ENCODE results near the gene MORC3. TPM values are rescaled to one million over a fixed set of nuclear protein-coding genes. Genes with fewer than 3 reads are reported as not detected.

Gene MORC3
- total and polyA plus RNA-seq, 10 donors = 14.8 to 57.6 (median 51.0) TPM

DNA sequence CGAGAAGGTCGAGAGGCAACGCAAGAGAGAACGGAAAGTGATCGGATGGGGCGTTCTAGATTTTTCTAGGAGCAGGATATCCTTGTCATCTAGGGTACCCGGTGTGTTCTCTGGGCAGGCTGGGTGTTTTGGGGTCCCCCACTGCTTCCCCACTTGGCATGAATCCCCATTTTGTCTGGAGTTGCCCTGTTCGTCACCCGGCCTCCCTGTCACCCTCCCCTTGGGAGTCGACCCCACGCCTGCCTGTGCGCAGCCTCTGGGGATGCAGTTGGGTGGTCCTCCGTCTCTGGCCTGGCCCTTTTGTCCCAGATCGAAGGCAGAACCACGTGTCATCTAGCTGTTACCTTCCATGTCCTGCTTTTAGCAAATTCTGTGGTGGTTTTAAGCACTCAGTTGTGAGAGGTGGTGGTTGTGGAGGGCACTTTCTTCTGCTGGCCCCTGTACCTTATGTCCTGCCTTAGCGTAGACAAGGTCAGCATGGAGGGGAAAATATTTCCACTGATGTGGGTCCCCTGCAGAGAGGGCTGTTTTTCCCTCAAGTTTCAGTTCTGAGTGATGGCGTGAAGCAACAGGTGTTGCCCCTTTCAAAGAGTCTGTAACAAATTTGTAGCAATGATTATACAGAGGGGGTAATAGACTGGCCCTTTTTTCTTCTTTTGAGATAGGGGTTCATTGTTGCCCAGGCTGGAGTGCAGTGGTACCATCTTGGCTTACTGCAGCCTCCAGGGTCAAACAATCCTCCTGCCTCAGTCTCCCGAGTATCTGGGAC is 100.8 kb downstream of the MORC3 start:
- no peak for TF ChIP-seq POLR2A (IDR thresholded peaks at IDR 0.05)
- TF ChIP-seq, protein P1, sequence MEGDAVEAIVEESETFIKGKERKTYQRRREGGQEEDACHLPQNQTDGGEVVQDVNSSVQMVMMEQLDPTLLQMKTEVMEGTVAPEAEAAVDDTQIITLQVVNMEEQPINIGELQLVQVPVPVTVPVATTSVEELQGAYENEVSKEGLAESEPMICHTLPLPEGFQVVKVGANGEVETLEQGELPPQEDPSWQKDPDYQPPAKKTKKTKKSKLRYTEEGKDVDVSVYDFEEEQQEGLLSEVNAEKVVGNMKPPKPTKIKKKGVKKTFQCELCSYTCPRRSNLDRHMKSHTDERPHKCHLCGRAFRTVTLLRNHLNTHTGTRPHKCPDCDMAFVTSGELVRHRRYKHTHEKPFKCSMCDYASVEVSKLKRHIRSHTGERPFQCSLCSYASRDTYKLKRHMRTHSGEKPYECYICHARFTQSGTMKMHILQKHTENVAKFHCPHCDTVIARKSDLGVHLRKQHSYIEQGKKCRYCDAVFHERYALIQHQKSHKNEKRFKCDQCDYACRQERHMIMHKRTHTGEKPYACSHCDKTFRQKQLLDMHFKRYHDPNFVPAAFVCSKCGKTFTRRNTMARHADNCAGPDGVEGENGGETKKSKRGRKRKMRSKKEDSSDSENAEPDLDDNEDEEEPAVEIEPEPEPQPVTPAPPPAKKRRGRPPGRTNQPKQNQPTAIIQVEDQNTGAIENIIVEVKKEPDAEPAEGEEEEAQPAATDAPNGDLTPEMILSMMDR (IDR thresholded peaks at IDR 0.05 in 8 of 11, conservative IDR thresholded peaks at IDR 0.05 in 3 of 11) = no peak
- no peak for TF ChIP-seq POLR2AphosphoS5 (IDR thresholded peaks at IDR 0.05)
- no peak overlapping the region for H3K4me3 ChIP-seq
- no peak overlapping the region for H3K27ac ChIP-seq
- WGBS, 5 donors = 93 to 95% (median 95%) methylated on average over 18 of the region's 18 CpGs
- H3K27me3 ChIP-seq (replicated peaks in 1 of 7) = no peaks in the 10 kb centered on the region
- intact Hi-C loops (cut with DNase I; ENCODE audit: low total_unique reads) = no loop called here
- H3K4me1 ChIP-seq = peaks cover 0 to 9% (median 3%) of the 10 kb centered on the region in 6 donors
- no peaks in the 10 kb centered on the region for H3K9me3 ChIP-seq
- DNase-seq = no peak
- peaks cover 0 to 27% (median 1%) of the 10 kb centered on the region in 6 donors for H3K36me3 ChIP-seq

DNA sequence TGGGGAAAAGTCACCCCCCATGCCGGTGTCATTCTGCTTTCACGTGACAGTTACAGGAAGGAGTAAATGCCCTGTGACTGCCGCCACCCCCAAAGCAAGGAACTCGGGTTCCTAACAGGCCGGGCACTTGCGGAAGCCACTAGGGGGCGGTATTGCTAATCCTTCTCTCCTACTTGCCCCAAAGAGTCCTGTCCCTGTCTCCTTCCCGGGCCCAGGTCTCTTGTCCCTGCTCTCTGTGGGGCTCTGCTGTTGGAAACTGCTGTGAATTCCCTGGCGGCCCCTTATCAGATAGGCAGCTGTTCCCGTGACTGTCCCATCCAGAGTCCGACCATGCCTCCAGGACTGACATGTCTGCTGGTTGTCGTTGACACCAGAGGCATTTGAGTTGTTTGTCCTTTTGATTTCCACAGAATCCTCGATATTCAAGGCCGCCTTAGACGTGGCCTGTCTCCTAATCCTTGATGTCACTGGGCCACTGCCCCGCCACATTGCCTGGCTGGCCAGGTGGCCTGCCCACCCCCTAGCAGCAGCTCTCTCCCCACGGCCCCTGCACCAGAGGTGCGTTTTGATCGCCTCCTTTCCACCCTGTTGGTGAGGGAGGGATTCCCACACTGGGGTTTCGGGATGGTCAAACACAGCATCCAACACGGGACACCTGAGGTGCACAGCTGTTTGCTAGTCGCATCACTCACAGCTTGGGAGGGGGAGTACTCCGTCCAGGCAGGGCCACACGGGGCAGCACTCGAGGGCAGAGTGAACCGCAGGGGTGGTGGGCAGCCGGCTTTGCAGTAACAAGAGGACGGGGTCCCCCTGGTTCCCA is 102.5 kb downstream of the MORC3 start:
- Histone ChIP-seq H3K4me3 (no peak overlapping the region), H3K4me1 (peaks cover 0 to 9% (median 3%) of the 10 kb centered on the region in 6 donors), H3K36me3 (peaks cover 0 to 9% (median 0%) of the 10 kb centered on the region in 6 donors), H3K27me3 (replicated peaks in 1 of 7) (no peaks in the 10 kb centered on the region), H3K27ac (no peak overlapping the region), H3K9me3 (no peaks in the 10 kb centered on the region)
- no peak for DNase-seq
- TF ChIP-seq POLR2AphosphoS5 (IDR thresholded peaks at IDR 0.05) (no peak), POLR2A (IDR thresholded peaks at IDR 0.05) (no peak)
- TF ChIP-seq, protein P1 (IDR thresholded peaks at IDR 0.05 in 8 of 11, conservative IDR thresholded peaks at IDR 0.05 in 3 of 11) = peak in 8 of 11 experiments; percentile 25 to 66 (median 49)
- intact Hi-C loops (cut with DNase I; ENCODE audit: low total_unique reads) = no loop called here
- 67 to 72% (median 69%) methylated on average over 27 to 28 of the region's 28 CpGs for WGBS, 5 donors

DNA sequence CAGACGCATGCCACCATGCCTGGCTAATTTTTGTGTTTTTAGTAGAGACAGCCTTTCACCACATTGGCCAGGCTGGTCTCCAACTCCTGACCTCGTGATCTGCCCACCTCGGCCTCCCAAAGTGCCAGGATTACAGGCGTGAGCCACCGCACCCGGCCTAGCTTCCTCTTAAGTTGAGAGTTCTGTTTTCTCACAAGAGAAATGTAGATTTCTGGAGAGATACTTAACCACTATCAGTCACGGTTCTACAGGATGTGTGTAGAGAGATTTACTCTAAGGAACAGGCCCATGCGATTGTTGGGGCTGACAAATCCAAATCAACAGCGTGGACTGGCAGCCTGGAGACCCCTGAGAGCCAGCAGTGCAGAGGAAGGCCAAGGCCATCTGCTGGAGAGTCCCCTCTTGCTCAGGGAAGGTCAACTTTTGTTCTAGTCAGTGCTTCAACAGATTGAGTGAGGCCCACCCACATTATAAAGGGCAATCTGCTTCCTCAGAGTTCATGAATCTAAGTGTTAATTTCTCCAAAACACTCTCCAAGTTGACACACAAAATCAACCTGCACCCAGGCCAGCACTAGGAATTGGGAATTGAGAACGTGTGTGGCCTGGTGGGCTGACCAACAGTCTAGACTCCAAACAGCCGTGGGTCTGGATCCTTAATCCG is 103.9 kb downstream of the MORC3 start:
- 62 to 75% (median 68%) methylated on average over 12 of the region's 12 CpGs for WGBS, 5 donors
- Histone ChIP-seq H3K9me3 (no peaks in the 10 kb centered on the region), H3K27ac (no peak overlapping the region), H3K27me3 (replicated peaks in 1 of 7) (no peaks in the 10 kb centered on the region), H3K36me3 (no peaks in the 10 kb centered on the region), H3K4me3 (no peak overlapping the region), H3K4me1 (peaks cover 0 to 13% (median 7%) of the 10 kb centered on the region in 6 donors)
- intact Hi-C loops (cut with DNase I; ENCODE audit: low total_unique reads) = no loop called here
- TF ChIP-seq POLR2A (IDR thresholded peaks at IDR 0.05) (no peak), POLR2AphosphoS5 (IDR thresholded peaks at IDR 0.05) (no peak)
- TF ChIP-seq, protein P1 (IDR thresholded peaks at IDR 0.05 in 8 of 11, conservative IDR thresholded peaks at IDR 0.05 in 3 of 11) = no peak
- DNase-seq = no peak
